ENCODE data around the gene FAM156B.
A peak's percentile ranks its signal among the peaks of the same experiment; 100 is the strongest.
"Not testable (repeated sequence)": the region's sequence is repeated elsewhere in the genome, so short reads cannot be mapped to it uniquely, and the experiment has no call there.

The FAM156B gene

DNA sequence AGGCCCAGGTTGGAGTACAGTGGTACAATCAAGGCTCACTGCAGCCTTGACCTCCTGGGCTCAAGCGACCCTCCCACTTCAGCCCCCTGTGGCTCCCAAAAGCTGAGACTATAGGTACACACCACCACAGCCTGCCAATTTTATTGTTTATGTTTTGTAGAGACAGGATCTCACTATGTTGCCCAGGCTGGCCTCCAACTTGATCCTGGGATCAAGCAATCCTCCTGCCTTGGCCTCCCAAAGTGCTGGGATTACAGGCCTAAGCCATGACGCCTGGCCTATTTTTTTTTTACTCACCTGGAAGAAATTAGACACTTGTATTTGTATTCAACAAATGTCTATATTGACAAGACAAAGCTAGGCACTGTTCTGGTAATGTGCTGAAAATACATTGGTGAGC is 36.1 kb downstream of the FAM156B start:
- H3K4me3 ChIP-seq (ENCODE audit: low read depth, low read length) = no peak overlapping the region
- DNase-seq (ENCODE audit: low read depth) = no peak
- TF ChIP-seq, protein P1, sequence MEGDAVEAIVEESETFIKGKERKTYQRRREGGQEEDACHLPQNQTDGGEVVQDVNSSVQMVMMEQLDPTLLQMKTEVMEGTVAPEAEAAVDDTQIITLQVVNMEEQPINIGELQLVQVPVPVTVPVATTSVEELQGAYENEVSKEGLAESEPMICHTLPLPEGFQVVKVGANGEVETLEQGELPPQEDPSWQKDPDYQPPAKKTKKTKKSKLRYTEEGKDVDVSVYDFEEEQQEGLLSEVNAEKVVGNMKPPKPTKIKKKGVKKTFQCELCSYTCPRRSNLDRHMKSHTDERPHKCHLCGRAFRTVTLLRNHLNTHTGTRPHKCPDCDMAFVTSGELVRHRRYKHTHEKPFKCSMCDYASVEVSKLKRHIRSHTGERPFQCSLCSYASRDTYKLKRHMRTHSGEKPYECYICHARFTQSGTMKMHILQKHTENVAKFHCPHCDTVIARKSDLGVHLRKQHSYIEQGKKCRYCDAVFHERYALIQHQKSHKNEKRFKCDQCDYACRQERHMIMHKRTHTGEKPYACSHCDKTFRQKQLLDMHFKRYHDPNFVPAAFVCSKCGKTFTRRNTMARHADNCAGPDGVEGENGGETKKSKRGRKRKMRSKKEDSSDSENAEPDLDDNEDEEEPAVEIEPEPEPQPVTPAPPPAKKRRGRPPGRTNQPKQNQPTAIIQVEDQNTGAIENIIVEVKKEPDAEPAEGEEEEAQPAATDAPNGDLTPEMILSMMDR (IDR thresholded peaks at IDR 0.05; ENCODE audit: insufficient read depth, low read depth, low read length, missing control alignments) = no peak

DNA sequence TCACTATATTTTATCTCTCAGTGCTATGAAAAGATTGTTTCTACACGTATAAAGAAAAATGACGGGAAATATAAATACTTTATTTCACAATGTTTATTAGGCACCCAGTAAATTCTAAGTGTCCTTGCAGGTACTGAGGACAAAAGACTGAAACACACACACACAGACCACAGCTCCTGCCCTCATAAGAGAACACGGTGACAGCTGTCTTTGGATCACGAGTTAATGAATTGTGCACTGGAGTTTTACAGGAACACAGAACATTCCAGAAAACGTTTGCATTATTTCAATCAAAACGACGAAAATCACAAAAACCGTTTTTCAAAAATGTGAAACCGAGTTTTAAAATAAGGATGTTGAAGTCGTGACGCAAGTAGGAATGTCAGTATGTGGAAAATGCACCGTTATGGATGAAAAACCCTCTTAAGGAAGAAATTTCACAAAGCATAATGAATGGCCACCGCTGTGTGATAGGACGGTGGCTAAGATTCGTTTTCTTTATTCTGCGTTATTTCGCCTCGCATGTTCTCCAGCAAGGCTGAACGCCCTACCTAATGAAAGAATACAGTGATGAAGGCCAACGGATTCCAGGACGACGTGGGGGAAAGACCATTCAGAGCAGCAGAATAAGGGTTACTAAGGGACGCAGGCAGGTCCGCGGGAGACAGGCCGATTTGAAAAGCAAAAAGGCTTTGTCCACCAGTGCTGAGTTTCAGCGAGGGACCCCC is 37.0 kb downstream of the FAM156B start:
- no peak for DNase-seq (ENCODE audit: low read depth)
- TF ChIP-seq, protein P1 (IDR thresholded peaks at IDR 0.05; ENCODE audit: insufficient read depth, low read depth, low read length, missing control alignments) = no peak

DNA sequence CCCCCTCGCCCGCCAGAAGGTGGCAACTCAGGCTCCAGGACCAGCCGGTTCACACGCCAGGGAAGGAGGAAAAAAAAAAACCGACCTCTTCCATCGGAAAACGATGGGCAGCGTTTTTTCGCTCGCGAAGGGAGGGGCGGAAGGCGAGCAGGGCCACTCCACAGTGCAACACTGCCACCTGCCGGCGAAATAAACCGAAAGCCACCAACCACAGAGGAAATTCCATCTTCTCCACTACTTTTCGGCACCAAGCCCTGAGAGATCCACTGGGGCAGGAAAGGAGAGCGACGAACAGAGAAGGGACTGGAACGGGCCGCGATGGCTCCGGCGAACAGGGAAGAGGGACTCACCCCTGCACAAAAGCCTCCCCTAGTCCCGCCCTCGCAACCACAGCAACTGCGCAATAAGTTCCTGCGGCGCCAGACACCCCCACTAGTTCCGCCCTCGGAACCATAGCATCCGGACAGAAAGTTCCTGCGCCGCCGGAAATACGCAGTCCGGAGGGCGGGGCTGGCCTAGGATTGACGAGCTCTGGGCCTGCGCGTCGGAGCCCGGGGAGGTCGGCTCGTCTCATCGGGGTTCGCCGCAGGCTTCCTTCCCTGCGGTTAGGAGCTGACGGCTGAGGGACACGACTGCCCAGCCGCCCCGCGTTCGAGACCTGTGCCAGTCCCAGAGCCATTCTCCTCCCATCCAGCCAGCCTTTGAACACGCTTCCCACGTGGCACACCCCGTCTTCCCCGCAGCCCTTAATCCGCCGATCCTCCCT is 37.8 kb downstream of the FAM156B start:
- peak; percentile 96 for DNase-seq (ENCODE audit: low read depth)
- peak overlapping the region; percentile 84 for H3K4me3 ChIP-seq (ENCODE audit: low read depth, low read length)
- TF ChIP-seq, protein P1 (IDR thresholded peaks at IDR 0.05; ENCODE audit: insufficient read depth, low read depth, low read length, missing control alignments) = peak; percentile 70

More for the DNA sequence above, 37.0 kb downstream of the FAM156B start:
- H3K4me3 ChIP-seq (ENCODE audit: low read depth, low read length) = peak overlapping the region; percentile 84

DNA sequence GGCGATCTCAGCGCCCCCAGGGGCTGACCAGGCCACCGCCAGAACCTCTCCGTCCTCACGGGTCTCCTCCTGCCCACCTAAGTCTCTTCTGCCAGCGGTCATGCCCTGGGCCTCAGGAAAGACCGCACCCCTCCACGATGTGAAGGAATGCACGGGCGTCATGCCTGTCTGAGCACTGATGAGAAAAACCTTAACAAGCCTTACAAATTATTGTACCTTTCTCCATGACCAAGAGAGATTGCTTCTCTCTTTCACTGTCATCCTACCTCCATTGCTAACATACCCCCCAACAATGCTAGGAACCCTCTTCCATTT is 38.3 kb downstream of the FAM156B start:
- DNase-seq (ENCODE audit: low read depth) = not testable (repeated sequence)
- H3K4me3 ChIP-seq (ENCODE audit: low read depth, low read length) = peak overlapping the region; percentile 84

DNA sequence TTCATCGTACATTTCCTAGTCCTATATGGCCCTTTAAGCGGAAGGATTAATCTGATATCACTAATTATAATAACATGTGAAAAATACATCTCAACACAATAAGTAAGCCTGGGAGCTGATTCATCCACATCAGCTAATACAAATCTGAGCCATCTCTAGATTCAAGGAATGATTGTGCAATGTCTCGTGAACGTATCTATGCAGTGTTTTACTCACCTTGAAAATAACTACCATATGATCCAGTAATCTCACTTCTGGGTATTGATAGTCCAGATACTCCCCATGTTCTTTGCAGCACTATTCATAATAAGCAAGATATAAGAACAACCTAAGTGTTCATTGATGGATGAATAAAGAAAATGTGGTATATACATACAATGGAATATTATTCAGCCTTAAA is 43.6 kb downstream of the FAM156B start:
- DNase-seq (ENCODE audit: low read depth); H3K4me3 ChIP-seq (ENCODE audit: low read depth, low read length): not testable (repeated sequence)

DNA sequence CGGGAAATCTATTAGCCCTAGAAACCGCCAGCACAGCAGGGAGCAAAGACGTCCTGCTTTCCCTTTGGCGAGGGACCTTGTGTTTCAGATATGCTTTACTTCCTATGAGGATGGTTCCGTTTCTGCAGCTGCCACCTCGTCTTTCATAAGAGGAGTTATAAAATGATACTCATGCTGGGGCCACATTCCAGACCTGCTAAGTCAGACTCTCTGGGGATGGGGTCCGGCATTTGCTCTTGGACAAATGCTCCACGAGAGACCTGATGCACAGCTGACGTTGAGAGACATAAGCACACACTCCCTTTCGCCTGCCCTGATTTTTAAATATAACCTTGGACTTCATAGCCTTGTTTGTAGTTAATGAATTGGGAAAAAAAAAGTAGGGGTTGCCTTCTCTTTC is 44.6 kb downstream of the FAM156B start:
- not testable (repeated sequence) for H3K4me3 ChIP-seq (ENCODE audit: low read depth, low read length); DNase-seq (ENCODE audit: low read depth)

DNA sequence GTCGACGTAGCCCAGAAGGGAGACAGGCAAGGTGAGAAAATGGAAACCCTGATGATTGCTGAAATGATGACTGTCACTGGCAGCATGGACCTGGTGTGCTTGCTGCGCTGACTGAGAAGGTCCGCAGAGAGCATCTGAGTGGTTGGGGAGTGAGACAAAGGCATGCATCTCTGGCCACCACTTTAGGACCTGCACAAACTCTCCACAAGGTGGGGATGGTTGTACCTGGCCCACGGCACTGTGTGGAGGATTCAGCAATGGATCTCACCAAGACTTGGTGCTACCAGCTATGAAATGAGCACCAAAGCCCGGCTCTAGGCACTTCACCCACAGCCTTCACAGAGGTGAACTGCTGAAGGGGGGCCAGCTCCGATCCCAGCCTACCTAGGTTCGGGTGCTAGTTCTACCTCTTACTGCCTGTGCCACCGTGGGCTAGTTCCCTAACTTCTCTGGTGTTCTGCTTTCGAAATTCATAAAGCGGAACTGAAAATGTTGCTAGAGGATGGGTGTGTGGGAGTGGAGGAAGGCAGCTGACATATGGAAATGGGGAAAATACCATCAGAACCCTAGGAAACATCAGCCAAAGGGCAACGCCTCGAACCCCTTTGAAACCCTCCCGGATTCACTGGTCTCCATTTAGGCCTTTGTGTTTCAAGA is 48.8 kb downstream of the FAM156B start:
- not testable (repeated sequence) for DNase-seq (ENCODE audit: low read depth); H3K4me3 ChIP-seq (ENCODE audit: low read depth, low read length)

DNA sequence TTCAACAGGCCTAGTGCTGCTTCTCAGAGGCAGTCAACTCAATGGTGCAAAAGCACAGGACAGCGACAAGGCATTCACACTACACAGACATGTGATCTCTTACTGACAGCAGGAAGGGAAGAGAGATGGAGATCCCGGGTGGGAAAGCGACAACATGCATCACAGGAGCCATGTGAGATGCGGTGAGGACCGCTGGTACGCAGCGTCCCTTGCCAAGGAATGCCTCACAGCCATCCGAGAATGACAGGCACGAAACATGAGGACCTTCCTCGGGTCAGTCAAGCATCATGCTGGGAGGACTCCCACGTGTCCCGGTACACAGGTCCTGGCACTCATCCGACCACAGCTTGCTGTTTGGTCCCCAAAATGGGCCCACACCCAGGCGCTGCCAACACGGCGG is 50.4 kb downstream of the FAM156B start:
- DNase-seq (ENCODE audit: low read depth); H3K4me3 ChIP-seq (ENCODE audit: low read depth, low read length): not testable (repeated sequence)

DNA sequence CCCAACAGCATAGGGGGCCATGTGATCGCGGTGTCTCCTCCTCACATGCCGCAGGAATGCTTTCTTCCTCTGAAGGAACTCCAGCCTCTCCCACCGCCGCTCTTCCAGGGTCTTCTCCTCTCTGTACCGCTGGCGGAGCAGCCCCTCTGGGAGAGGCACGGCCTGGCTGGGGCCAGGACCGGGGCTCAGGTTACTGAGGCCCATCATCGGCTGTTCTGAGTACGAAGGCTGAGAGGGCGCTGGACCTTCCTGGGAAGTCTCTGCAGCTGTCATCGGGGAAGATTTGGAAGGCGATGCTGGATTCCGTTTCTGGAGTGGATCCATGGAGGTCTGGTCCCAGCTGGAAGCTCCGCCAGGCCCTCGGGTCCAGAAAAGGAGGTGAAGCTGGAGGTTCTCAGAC is 51.1 kb downstream of the FAM156B start:
- not testable (repeated sequence) for DNase-seq (ENCODE audit: low read depth); H3K4me3 ChIP-seq (ENCODE audit: low read depth, low read length)

DNA sequence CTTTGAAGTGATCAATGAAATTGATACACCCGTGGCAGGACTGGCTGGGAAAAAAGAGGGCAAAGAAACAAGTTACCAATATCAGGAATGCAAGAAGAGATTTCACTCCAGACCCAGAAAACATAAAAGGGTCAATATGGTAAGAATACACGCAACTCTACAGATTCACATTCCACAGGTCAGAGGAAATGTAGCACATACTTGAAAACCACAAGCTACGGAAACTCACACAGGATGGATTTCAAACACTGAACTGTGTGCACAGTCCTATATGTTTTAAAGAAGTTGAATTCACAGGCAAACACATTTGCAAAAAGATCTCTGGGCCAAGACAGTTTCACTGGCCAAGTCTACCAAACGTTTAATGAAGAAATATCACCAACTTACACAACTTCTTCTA is 52.2 kb downstream of the FAM156B start:
- DNase-seq (ENCODE audit: low read depth); H3K4me3 ChIP-seq (ENCODE audit: low read depth, low read length): not testable (repeated sequence)

DNA sequence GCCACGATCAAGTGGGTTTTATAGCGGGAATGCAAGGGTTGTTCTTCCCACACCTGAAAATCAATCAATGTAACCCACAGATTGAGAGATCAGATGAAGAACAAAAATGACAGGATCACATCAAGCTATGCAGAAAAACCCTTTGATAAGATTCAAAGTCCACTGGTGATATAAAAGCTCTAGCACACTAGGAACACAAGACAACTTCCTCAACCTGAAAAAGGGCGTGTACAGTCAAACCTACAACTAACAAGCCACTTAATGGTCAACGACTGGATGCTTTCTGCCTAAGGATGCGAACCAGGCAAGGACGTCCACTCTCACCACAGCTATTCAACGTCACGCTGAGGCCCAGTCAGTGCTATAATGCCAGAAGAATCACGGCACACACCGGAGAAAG is 52.8 kb downstream of the FAM156B start:
- DNase-seq (ENCODE audit: low read depth); H3K4me3 ChIP-seq (ENCODE audit: low read depth, low read length): not testable (repeated sequence)
